ENCODE measurements around the gene RNF152.

The RNF152 gene, protein sequence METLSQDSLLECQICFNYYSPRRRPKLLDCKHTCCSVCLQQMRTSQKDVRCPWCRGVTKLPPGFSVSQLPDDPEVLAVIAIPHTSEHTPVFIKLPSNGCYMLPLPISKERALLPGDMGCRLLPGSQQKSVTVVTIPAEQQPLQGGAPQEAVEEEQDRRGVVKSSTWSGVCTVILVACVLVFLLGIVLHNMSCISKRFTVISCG

DNA sequence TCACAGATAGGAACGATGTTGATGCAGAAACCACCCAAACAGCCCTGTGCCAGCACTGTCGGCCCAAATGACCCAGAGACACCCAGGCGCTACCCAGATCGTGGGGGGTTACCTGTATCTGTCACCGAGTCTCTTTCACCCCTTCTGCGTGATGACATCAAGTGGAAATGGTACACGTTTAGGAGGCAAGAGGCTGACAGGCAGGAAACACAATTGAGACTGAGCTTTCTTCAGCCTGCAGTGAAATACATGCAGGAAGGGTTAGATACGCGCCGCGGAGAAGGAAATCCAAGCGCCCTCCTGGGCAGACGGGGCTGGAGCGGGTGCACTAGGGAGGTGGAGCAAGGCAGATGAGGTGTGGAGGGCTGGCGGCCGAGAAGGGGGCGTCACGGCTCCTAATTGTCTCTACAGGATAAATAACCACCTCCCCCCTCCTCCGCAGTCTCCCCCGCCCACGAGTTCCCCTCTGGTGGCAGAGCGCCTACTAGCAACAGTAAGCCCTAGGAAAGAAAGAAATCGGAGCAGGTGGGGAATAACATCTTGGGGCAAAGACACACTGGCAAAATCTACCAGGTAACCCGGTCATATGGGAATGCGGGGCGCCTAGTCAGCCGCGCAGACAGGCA is at the start of gene RNF152:
Gene RNF152 (minus strand): TSS at position 325 of the 626 bp plus-strand sequence. CDS start 76,544 bp downstream, outside the sequence.
- no peak for DNase-seq

DNA sequence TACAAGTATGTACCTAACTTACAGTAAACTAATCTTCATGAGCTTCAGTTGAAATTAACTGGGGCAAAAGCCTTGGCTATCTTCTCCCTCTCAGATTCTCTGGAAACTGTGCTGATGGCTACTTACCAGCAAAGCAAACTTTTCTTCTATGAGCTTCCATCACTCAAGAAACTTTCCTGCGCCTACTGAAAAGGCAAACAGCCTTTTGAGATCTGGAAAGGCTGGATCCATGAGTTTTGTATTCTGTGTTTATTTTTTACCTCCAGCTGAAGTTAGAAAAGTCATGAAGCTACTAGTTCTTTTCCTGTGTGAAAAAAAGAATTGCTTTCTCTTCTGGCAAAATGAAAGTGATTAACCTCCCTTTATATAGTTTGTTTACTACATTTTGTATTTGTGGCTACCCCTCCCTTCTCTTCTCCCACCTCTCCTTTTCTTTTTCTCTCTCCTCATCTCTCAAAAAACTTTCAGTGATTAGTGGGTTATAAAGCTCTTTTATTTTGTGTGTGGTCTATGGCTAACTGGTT is 49.2 kb upstream of the RNF152 start:
- no peak for DNase-seq

DNA sequence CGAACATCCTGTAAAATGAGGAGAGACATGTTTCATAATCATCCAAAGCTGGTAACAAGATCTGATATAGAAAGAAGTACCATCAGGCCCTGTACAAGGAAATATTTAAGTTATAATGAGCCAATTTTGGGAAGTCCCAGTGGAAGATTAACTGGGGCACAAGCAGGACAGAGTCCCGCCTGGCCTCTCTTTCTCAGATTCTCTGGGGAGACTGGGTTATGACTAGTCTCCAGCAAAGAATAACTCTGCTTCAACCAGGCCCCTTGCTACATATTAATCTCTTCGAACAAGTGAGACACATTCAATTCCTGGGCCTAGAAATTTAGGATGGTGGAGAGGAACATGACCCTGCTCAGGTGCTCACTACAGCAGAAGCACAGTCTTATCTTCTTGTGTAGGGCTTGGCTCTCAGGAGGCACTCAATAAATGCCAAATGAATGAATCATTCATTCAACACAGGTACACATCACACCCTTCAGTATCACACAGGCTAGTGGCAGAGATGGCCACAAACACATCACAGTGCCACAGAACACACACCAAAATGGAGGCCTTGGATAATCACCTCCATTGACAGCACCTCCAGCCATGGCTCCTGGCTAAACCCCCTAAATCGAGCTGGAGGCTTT is 46.4 kb upstream of the RNF152 start:
- no peak for DNase-seq

DNA sequence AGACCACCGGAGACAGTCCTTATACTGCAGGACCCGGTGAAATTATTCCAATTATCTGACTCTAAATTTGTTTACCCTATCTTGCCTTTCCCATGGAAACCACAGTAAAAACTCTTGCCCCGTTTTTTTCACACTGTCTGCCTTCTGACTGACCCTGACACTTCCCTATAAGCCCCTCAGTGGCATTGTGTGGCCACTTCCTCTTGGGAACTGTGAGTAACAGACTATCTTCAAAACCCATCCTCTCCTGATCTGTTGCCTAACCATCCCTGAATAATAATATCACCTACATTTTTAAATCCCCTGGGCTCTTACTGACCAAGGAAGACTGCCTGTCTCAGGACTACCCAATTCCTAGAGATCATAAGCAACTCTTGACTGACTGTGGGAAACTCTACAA is 42.6 kb upstream of the RNF152 start:
- peak; percentile 8 for DNase-seq

DNA sequence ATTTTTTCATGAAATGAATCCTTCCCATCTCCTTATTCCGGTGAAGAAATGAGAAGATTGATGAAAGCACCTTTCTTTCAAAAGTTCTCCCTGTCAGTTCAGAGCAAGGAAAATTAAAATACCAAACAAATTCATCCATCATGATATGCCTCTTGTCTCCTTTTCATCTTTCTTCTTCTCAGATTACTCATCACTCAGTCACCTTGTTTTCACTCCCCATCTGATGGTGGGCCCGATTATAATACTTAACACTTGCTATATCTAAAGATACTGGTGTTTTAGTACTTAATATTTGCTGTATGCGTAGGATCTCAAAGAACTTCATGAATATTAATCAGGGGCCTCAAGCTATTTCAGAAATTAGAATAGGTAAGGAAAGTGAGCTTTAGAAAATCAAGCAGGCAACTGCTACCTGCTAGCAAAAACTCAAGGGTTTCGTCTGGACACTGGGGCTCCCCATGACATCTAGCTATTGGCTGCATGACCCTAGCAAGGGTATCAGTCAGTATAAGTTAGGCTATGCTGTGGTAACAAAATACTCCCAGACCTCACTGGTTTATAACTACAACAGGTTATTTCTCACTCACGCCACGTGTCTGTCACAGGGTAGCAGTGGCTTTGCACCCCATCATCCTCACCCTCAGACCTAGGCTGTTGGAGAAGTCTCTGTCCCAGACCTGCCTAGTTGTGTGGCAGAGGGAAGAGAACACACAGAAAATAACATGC is 39.0 kb upstream of the RNF152 start:
- DNase-seq: no peak

DNA sequence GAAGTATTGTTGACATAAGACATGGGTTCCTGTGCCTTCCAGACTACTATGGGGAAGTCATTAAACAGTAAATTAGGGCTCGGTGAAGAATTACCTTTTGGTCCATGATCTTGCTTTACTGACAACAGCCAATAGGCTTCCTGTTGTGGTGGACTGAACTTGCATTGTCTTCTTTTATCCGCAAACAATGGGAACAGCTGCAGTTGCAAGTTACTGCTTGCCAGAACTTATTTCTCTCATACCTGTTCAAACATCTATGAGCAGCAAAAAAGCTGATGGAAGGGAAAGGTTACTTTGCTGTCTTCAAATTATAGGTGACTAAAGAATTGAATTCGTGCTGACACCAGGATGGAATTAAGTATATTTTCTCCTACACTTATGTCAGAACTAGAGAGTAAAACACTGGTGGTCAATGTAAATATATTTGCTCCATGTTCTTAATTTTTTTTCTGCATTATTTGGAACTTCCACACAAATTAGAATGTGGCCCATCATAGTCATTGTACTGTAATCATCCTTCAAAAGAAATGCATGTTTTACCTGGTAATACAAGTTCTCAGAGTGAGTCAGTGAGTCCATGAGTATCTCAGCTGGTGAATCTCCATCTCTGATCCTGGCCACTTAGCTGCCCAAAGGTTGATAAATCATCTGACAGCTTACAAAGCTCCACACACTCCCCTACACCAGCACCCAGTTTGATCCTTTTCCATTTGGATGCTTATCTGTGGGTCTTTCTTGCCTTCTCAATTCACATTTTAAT is 37.3 kb upstream of the RNF152 start:
- no peak for DNase-seq

DNA sequence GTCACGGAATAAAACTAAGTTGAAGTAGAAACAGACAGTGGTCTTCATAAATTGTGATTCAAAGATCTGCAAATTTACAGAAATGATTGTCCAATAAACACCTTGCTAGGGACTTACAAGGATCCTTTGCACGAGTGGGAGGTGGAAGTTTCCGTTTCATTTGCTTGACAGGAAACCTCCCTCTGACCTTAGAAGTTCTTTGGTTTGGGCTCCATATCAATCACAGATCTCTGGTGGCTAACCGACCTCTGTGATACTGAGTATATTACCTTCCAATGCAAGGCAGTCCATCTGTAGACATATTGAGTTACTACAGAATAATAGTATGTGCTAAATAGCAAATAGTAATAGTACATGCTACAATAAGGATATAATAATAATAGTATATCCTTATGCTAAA is 33.7 kb upstream of the RNF152 start:
- DNase-seq: peak; percentile 9

DNA sequence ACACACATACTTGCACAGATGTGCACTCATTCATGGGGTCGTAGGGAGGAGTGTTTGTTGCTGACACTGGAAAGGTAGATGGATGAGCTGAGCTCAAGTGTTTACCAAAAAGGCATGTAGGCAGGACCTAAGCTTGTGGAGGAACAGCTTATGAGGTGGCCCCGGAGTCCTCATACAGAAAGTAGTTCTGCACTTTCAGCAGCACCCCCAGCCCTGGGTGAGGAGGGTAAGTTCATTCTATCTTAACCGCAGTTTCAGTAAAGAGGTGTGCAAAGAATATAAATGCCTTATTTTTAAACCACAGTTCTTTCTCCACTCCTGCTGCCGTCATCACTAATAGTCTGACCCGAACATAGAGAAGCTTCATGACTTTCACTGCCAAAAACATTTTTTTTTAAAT is 31.7 kb upstream of the RNF152 start:
- no peak for DNase-seq

DNA sequence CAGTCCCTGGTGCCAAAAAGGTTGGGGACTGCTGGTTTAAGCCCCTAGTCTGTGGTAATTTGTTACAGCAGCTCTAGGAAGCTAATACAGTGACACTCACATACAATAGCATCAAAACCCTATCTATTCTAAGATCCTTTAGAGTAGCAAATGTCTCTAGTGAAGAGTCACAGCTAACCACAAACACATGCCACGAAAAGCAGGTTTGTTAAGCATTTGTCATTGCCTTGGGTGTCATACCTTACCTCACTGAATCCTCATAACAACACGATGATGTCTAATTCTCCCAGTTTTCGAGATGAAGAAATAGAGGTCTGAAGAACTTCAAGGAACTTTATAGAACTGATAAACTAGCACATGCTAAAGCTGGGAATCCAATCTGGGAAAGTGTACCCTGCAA is 29.6 kb upstream of the RNF152 start:
- DNase-seq: no peak

DNA sequence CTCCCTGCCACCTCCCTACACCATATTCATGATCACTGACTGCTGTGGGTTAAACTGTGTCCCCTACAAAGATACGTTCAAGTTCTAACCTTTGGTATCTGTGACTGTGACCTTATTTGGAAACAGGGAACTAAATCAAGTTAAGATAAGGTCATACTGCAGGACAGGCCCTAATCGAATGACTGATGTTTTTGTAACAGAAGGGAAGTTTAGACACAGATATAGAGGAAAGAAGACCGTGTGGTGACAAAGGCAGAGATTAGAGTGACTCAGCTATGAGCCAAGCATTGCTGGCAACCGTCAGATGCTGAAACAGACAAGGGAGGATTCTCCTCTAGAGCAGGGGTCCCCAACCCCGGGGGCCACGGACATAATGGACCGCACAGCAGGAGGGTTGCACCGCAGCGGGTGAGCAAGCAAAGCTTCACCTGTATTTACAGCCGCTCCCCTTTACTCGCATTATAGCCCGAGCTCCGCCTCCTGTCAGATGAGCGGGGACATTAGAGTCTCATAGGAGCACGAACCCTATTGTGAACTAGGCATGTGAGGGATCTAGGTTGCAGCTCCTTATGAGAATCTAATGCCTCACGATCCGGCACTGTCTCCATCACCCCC is 28.9 kb upstream of the RNF152 start:
- peak; percentile 47 for DNase-seq

DNA sequence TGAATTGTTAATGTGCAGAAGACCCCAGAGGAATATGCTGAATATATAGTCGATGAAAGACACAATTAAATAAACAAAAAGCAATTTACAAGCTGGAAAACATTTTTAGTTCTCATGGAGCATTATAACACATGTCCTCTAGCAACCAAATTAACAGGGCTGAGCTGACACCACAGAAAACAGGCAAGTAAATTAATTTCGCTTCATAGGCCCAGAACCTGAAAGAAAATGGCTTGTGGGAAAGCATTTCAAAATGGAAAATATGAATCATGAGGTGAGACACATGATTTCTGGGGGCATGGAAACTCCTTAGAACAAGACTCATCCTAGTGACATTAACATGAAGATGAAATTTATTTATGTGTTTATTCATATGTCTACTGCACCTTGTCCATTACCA is 25.0 kb upstream of the RNF152 start:
- DNase-seq: no peak

DNA sequence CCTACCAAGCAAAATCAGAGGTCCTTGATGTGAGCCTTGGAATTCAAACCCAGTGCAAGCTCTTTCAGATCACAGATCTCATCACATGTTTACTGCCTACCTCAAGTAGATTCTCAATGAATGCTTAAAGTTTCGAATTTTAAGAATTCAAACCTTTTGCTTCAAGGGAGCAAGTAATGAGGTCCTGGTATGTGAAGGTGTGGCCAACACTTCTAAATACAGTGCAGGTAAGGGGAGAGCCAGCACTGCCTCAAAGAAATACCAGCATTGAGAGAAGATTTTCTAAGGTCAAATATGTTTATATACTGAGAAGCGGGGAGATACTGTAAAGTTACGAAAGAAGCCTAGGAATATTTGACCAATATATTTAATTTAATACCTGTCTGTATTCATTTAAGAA is 19.7 kb upstream of the RNF152 start:
- no peak for DNase-seq

DNA sequence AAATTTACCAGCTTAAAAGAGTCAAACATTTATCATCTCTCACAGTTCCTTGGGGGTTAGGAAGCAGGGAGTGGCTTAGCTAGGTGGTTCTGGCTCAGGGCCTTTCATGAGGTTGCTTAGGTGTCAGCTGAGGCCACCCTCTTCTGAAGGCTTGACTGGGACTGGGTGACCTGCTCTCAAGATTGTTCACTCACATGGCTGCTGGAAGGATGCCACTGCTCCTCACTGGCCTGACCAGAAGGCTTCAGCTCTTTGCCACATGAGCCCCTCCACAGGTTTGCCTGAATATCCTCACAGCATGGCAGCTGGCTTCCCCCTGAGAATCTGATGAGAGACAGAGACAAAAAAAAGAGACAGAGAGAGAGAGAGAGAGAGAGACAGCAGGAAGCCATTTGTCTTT is 17.3 kb upstream of the RNF152 start:
- DNase-seq: no peak

DNA sequence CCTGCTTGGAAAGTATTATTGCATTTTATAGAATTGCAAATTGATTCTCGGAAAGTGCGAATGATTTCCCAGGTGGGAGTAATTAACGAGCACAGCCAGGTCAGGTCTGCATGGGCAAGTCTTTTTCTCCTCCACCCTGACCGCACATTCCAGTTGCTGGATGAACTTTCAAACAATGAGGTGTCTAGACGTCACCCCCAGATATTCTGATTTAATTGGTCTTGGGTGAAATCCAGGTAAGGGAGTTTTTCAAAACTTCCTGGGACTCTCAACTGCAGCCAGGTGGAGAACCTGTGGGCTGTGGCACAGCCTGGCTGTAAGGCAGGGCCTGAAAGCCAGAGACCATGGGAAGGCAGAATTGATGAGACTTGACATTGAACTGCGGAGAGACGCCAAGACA is 15.9 kb upstream of the RNF152 start:
- DNase-seq: no peak

DNA sequence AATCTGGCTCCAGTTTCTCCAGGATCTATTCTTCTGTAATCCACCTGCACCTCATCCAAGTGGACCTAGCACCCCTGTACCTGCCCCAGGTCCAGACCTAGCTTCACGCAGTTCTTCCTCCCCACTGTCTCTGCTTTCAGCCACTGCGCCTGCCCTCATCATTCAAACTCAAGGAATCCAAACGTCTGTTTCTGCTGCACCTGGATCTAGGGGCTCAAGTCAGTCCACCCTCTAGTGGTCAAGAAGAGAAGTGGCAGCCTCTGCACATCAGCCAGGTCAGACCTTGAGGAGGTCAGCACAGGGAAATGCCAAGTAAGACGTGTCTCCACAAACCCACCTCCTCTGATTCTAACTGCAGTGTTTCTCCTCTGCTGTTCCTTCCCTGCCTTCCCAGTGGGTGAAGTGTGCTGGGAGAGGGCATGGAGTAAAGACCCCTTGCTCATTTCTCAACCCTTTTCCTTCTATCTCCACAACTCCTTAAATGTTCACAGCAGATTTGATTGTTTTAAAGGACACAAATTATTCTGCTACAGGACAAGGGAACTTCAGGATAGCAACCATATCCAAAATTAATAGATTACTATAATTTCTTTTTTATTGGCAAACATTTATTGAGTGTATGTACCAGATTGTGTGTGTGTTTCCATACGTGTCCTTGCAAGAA is 8.6 kb upstream of the RNF152 start:
- DNase-seq: peak; percentile 75

DNA sequence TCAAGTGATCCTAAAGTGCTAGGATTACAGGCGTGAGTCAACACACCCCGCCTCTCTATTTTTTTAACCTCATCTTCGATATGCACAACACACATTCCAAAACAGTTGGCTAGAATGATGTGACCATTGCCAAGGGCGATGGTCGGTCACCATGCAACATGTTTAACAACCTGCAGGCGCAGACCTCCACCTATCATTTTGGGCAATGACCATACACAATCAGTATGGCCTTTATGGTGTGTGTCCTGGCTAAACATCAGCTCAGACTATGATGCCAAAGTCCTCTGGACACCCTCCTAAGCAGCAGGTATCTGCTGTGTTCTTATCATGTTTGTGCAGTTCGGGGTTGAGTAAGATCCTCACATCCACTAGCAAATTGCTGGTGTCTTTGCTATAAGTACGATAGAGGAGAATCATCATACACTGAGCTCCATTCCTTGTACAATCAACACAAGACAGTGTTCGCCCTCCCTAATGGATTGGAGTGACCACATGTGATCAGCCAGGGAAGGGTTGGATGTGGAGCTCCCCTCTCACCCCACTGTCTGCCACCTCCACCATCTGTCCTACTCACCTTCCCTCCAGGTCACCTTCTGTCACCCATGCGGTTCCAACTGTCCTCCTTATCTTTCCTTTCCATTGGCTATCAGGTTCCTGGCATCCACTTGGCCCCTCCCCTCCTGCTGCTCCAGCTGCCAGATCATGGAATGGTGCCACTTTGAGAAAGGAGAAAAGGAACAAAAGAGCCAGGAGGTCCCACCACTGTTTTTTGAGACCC is 7.9 kb upstream of the RNF152 start:
- DNase-seq: no peak

DNA sequence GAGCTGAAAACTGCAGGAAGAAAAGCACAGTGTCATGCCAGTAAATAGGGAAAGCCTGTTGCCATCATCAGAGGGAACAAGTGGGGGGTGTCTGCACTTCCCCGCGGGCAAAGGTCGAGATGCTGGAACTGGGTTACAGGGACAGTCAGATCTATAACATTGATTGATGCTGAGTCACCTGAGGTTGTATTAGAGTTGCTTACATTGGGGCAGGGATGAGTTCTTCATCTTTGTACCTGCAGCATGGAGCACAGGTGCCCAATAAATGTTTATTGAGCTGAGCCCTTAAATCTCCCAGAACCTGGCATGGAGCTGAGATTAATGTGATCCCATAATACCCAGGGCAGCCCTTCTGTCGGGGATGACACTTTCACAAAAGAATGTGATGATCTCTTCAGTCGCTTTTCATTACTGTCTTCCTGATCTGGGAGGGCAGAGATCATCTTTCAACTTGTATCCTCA is 5.9 kb upstream of the RNF152 start:
- DNase-seq: no peak

DNA sequence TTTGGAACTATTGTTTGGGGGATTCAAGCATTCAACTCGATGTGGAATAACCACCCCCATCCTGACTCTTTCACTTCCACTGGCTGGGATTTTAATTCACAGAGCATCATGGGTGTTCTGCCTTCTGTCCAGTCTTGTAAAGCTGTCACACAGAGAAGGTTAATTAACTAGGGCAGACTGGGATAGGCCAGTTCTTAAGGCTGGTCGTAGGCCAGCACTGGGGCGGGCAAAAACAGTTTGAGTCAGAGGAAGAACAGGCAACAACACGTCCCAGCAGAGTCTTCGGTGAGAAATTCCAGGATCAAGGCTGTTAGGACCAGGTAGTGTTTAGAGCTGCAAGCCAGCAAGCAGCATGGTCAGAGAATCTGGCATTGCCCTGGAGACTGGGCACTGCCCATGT is 4.0 kb upstream of the RNF152 start:
- no peak for DNase-seq

DNA sequence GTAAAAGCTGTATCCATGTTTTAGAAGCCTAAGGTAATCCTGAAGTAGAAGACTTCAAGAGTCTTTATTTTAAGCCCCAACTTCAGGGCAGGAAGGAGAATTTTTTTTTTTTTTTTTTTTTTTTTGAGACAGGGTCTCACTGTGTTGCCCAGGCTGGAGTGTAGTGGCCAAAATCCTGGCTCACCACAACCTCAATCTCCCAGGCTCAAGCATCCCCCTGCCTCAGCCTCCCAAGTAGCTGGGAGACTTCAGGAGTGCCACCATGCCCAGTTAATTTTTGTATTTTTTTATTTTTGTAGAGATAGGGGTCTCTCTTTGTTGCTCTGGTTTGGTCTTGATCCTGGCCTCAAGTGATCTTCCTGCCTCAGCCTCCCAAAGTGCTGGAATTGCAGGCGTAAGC is 3.3 kb upstream of the RNF152 start:
- DNase-seq: no peak

DNA sequence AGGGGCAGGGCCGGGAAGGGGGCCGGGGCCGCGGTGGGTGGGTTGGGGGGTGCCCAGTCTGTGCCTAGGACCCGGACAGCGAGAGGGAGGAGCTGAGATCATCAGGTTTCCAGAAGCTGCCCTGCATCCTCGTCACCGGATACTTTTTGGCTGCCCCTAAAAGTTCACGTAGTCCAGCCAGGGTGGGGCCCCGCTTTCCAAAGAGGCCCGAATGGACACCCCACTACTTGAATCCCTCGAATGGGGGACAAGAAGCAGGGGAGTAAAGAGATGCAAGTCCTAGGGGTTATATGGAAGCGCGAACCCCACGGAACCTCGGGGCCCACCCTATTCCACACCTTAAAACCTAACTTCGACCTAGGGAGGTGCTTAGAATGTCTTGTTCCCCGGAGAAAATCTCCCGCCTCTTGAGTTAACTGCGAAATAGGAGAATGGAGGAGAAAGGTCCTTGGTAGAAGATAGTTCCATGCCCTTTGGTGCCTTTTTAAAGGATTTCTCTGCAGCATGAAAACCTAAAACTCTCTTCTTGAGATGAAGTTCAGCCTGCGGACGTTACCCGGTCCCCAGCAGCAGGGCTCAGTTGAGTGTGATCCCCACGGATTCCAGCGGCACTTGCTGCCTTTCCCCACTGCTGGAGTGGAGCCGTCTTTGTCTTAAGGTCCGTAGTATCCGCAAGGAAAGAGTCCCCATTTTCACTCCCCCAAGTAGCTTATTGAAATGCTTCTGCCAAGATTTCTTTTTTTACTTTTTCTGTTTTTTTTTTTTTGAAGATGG is 2.1 kb upstream of the RNF152 start:
- no peak for DNase-seq

Data from hematopoietic multipotent progenitor cell treated with erythropoietin and hydrocortisone succinate and interleukin-3 and kit ligand, for 6 days (in vitro differentiated cells).